WTC11 (cell line): Measurements from ENCODE around the gene ATG2A. TPM values are rescaled to one million over a fixed set of nuclear protein-coding genes. Genes with fewer than 3 reads are reported as not detected.

Source experiments
- ATAC-seq: fragments of 200-7000 bp; cut with Tn5 transposase; 2 replicates; pipeline ENCODE4 v1.10.0; 2021; ENCODE audit warnings: mild to moderate bottlenecking, moderate library complexity
- CTCF ChIA-PET: fragments of 300-600 bp; sonication (Branson Sonifier 250); formaldehyde crosslinking; loops from one replicate; lab custom pipeline; 2021; ENCODE audit warnings: antibody characterized with exemption; lab: Charles Lee
- POLR2A ChIA-PET: fragments of 350-600 bp; sonication (Branson Sonifier 250); formaldehyde crosslinking; loops from one replicate; lab custom pipeline; 2021; ENCODE audit warnings: antibody characterized with exemption; lab: Charles Lee
- DNase-seq: peaks from one replicate; pipeline ENCODE4 v3.0.0; 2021; ENCODE audit warnings: low spot score
- H3K27ac Mint-ChIP-seq: 2 replicates; pipeline ENCODE4 v1.8.0; 2021; ENCODE audit warnings: mixed read lengths
- H3K27me3 Mint-ChIP-seq: 2 replicates; pipeline ENCODE4 v1.8.0; 2021; ENCODE audit warnings: low read depth, mild to moderate bottlenecking, moderate library complexity, mixed read lengths
- H3K36me3 Mint-ChIP-seq: 2 replicates; pipeline ENCODE4 v1.8.0; 2021; ENCODE audit warnings: mixed read lengths
- H3K4me1 Mint-ChIP-seq: 2 replicates; pipeline ENCODE4 v1.8.0; 2022; ENCODE audit warnings: mixed read lengths
- H3K4me3 Mint-ChIP-seq: 2 replicates; pipeline ENCODE4 v1.8.0; 2021; ENCODE audit warnings: mild to moderate bottlenecking, moderate library complexity, mixed read lengths
- H3K9me3 Mint-ChIP-seq: 2 replicates; pipeline ENCODE4 v1.8.0; 2021; ENCODE audit warnings: mixed read lengths
- EMX1 ChIP-seq: fragments of 250-450 bp; sonication (Bioruptor Pico); IDR thresholded peaks from 2 replicates; pipeline ENCODE4 v1.8.0; 2021; ENCODE audit warnings: mild to moderate bottlenecking
- JAZF1 ChIP-seq: fragments of 250-450 bp; sonication (Bioruptor Pico); IDR thresholded peaks from 2 replicates; pipeline ENCODE4 v1.9.0; 2021; ENCODE audit warnings: moderate library complexity, mild to moderate bottlenecking, inconsistent platforms
- MXD4 ChIP-seq: fragments of 250-450 bp; sonication (Bioruptor Pico); IDR thresholded peaks from 2 replicates; pipeline ENCODE4 v1.8.0; 2021; ENCODE audit warnings: mild to moderate bottlenecking, moderate library complexity, borderline replicate concordance
- MYBL2 ChIP-seq: sonication (generic); formaldehyde crosslinking; IDR thresholded peaks from 2 replicates; pipeline ENCODE4 v1.8.1; 2023; ENCODE audit warnings: mild to moderate bottlenecking, moderate library complexity, missing genetic modification reagents
- SMAD3 ChIP-seq: sonication (generic); formaldehyde crosslinking; IDR thresholded peaks from 2 replicates; pipeline ENCODE4 v1.8.0; 2022; ENCODE audit warnings: missing genetic modification reagents, mild to moderate bottlenecking, borderline replicate concordance
- SMAD4 ChIP-seq: sonication (generic); formaldehyde crosslinking; IDR thresholded peaks from 2 replicates; pipeline ENCODE4 v1.8.0; 2022; ENCODE audit warnings: mild to moderate bottlenecking, missing genetic modification reagents
- TP53 ChIP-seq: sonication (generic); formaldehyde crosslinking; IDR thresholded peaks from 2 replicates; pipeline ENCODE4 v1.8.1; 2023; ENCODE audit warnings: mild to moderate bottlenecking, missing genetic modification reagents
- ZBTB21 ChIP-seq: sonication (generic); formaldehyde crosslinking; IDR thresholded peaks from 2 replicates; pipeline ENCODE4 v1.8.1; 2023; ENCODE audit warnings: mild to moderate bottlenecking, missing genetic modification reagents, borderline replicate concordance
- ZNF121 ChIP-seq: sonication (generic); formaldehyde crosslinking; IDR thresholded peaks from 2 replicates; pipeline ENCODE4 v1.8.0; 2023; ENCODE audit warnings: missing genetic modification reagents
- ZNF219 ChIP-seq: sonication (generic); formaldehyde crosslinking; IDR thresholded peaks from 2 replicates; pipeline ENCODE4 v1.8.0; 2023; ENCODE audit warnings: missing genetic modification reagents, mild to moderate bottlenecking, borderline replicate concordance
- total RNA-seq: library from RNA; stranded (reverse); gene quantifications from 3 replicates; pipeline ENCODE4 v1.2.3, GENCODE V29; 2021
- TF ChIP-seq, protein P1 (sequence below): sonication (generic); formaldehyde crosslinking; IDR thresholded peaks from 2 replicates; pipeline ENCODE4 v1.8.1; 2022; ENCODE audit warnings: mild to moderate bottlenecking, missing genetic modification reagents, moderate library complexity, borderline replicate concordance
- TF ChIP-seq, protein P2 (sequence below): fragments of 250-450 bp; sonication (Bioruptor Pico); IDR thresholded peaks from 2 replicates; pipeline ENCODE4 v1.9.0; 2021; ENCODE audit warnings: mild to moderate bottlenecking, borderline replicate concordance
- TF ChIP-seq, protein P3 (sequence below): fragments of 250-450 bp; sonication (Bioruptor Pico); IDR thresholded peaks from 2 replicates; pipeline ENCODE4 v1.9.0; 2021; ENCODE audit warnings: moderate library complexity, mild to moderate bottlenecking, inconsistent platforms, borderline replicate concordance
- TF ChIP-seq, protein P4 (sequence below): fragments of 250-450 bp; sonication (Bioruptor Pico); IDR thresholded peaks from 2 replicates; pipeline ENCODE4 v1.9.0; 2021; ENCODE audit warnings: mild to moderate bottlenecking
- TF ChIP-seq, protein P5 (sequence below): fragments of 250-450 bp; sonication (Bioruptor Pico); conservative IDR thresholded peaks from 2 replicates; pipeline ENCODE4 v1.9.0; 2021; ENCODE audit warnings: mild to moderate bottlenecking
- TF ChIP-seq, protein P6 (sequence below): sonication (generic); formaldehyde crosslinking; IDR thresholded peaks from 2 replicates; pipeline ENCODE4 v1.8.1; 2022; ENCODE audit warnings: low read depth, missing genetic modification reagents, borderline replicate concordance

ATG2A gene
- total RNA-seq, 1 experiment from 2014 or later: 31.4 TPM

DNA sequence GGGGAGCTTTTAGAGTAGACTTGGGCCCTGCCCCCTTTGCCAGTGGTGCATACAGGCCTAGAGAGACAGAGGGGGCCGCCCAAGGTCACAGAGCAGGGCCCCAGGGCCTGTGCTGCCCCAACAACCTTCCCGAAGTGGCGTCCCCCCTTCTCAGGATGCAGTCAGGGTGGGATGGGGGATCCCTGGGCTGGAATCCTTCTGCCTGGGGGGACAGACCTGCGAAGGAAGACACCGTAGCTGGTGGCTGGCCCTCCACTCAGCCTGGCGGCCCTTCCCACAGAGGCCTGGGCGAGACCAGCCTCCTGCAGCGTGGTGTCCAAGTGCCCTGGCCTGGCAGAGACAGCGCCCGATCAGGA lies 24.2 kb downstream of the ATG2A start:
- ATAC-seq (no peak), DNase-seq (no peak)
- Mint-ChIP-seq H3K4me3 (no peak overlapping the region), H3K27me3 (no peaks in the 10 kb centered on the region), H3K36me3 (0 out of 2 replicates have a peak, but pooled peaks cover 3% of the 10 kb centered on the region), H3K4me1 (peaks cover 10% of the 10 kb centered on the region), H3K9me3 (no peaks in the 10 kb centered on the region), H3K27ac (no peak overlapping the region)
- TF ChIP-seq SMAD3 (CRISPR knock-in tag): no peak
- TF ChIP-seq, protein P1, sequence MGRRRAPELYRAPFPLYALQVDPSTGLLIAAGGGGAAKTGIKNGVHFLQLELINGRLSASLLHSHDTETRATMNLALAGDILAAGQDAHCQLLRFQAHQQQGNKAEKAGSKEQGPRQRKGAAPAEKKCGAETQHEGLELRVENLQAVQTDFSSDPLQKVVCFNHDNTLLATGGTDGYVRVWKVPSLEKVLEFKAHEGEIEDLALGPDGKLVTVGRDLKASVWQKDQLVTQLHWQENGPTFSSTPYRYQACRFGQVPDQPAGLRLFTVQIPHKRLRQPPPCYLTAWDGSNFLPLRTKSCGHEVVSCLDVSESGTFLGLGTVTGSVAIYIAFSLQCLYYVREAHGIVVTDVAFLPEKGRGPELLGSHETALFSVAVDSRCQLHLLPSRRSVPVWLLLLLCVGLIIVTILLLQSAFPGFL: no peak
- TF ChIP-seq, protein P2, sequence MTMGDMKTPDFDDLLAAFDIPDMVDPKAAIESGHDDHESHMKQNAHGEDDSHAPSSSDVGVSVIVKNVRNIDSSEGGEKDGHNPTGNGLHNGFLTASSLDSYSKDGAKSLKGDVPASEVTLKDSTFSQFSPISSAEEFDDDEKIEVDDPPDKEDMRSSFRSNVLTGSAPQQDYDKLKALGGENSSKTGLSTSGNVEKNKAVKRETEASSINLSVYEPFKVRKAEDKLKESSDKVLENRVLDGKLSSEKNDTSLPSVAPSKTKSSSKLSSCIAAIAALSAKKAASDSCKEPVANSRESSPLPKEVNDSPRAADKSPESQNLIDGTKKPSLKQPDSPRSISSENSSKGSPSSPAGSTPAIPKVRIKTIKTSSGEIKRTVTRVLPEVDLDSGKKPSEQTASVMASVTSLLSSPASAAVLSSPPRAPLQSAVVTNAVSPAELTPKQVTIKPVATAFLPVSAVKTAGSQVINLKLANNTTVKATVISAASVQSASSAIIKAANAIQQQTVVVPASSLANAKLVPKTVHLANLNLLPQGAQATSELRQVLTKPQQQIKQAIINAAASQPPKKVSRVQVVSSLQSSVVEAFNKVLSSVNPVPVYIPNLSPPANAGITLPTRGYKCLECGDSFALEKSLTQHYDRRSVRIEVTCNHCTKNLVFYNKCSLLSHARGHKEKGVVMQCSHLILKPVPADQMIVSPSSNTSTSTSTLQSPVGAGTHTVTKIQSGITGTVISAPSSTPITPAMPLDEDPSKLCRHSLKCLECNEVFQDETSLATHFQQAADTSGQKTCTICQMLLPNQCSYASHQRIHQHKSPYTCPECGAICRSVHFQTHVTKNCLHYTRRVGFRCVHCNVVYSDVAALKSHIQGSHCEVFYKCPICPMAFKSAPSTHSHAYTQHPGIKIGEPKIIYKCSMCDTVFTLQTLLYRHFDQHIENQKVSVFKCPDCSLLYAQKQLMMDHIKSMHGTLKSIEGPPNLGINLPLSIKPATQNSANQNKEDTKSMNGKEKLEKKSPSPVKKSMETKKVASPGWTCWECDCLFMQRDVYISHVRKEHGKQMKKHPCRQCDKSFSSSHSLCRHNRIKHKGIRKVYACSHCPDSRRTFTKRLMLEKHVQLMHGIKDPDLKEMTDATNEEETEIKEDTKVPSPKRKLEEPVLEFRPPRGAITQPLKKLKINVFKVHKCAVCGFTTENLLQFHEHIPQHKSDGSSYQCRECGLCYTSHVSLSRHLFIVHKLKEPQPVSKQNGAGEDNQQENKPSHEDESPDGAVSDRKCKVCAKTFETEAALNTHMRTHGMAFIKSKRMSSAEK (CRISPR knock-in tag): no peak
- no peak for TF ChIP-seq SMAD4 (CRISPR knock-in tag)
- no peak for TF ChIP-seq MXD4 (CRISPR knock-in tag)
- TF ChIP-seq JAZF1 (CRISPR knock-in tag): no peak
- TF ChIP-seq, protein P3, sequence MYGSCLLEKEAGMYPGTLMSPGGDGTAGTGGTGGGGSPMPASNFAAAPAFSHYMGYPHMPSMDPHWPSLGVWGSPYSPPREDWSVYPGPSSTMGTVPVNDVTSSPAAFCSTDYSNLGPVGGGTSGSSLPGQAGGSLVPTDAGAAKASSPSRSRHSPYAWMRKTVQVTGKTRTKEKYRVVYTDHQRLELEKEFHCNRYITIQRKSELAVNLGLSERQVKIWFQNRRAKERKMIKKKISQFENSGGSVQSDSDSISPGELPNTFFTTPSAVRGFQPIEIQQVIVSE (CRISPR knock-in tag): no peak
- TF ChIP-seq, protein P4, sequence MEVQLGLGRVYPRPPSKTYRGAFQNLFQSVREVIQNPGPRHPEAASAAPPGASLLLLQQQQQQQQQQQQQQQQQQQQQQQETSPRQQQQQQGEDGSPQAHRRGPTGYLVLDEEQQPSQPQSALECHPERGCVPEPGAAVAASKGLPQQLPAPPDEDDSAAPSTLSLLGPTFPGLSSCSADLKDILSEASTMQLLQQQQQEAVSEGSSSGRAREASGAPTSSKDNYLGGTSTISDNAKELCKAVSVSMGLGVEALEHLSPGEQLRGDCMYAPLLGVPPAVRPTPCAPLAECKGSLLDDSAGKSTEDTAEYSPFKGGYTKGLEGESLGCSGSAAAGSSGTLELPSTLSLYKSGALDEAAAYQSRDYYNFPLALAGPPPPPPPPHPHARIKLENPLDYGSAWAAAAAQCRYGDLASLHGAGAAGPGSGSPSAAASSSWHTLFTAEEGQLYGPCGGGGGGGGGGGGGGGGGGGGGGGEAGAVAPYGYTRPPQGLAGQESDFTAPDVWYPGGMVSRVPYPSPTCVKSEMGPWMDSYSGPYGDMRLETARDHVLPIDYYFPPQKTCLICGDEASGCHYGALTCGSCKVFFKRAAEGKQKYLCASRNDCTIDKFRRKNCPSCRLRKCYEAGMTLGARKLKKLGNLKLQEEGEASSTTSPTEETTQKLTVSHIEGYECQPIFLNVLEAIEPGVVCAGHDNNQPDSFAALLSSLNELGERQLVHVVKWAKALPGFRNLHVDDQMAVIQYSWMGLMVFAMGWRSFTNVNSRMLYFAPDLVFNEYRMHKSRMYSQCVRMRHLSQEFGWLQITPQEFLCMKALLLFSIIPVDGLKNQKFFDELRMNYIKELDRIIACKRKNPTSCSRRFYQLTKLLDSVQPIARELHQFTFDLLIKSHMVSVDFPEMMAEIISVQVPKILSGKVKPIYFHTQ (CRISPR knock-in tag): no peak
- TF ChIP-seq, protein P5, sequence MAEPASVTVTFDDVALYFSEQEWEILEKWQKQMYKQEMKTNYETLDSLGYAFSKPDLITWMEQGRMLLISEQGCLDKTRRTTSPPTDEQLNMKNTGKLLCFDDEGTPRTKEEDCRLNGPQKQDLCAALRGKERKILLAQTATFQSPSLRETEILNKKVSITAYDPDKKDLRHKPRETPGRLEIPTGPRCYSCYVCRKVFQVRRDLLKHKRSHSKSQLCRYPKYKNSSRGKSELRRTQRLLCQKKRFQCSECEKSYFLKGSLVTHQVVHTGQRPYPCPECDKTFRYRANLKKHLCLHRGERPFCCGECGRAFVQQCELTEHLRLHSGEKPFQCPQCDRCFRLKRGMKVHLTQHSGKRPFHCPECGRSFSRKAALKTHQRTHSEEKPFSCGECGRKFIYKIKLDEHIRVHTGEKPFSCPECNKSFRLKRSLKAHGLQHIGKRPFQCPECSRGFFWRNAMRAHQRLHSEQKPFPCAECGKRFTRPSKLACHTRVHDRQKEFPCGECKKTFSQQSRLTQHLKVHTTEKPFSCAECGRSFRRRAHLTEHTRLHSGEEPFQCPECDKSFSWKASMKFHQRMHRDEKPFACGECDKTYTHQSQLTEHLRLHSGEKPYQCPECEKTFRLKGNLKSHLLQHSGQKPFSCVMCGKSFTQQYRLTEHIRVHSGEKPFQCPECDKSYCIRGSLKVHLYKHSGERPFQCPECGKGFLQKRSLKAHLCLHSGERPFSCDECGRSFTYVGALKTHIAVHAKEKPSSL: no peak
- no peak for TF ChIP-seq ZNF219 (CRISPR knock-in tag)
- no peak for TF ChIP-seq ZNF121 (CRISPR knock-in tag)
- no peak for TF ChIP-seq EMX1
- no peak for TF ChIP-seq TP53 (CRISPR knock-in tag)
- TF ChIP-seq, protein P6, sequence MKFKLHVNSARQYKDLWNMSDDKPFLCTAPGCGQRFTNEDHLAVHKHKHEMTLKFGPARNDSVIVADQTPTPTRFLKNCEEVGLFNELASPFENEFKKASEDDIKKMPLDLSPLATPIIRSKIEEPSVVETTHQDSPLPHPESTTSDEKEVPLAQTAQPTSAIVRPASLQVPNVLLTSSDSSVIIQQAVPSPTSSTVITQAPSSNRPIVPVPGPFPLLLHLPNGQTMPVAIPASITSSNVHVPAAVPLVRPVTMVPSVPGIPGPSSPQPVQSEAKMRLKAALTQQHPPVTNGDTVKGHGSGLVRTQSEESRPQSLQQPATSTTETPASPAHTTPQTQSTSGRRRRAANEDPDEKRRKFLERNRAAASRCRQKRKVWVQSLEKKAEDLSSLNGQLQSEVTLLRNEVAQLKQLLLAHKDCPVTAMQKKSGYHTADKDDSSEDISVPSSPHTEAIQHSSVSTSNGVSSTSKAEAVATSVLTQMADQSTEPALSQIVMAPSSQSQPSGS (CRISPR knock-in tag): no peak
- TF ChIP-seq MYBL2 (CRISPR knock-in tag): no peak
- no peak for TF ChIP-seq ZBTB21 (CRISPR knock-in tag)
- ChIA-PET POLR2A (no interaction called here), CTCF (interaction anchor here (1.0 to 22.9 kb wide), 4 partner anchors 18 to 105 kb away, joined by 3 to 372 read pairs (median 8); partner anchors contain the start of gene CDC42BPG)
